Effector memory CD8-positive, alpha-beta T cell (primary cell): Measurements from ENCODE around the gene LAPTM5.

Source experiments
- ATAC-seq: fragments of 150-1000 bp; cut with Tn5 transposase; replicated peaks from 2 replicates; pipeline ENCODE4 v1.10.0; 2021; ENCODE audit warnings: mild to moderate bottlenecking, moderate library complexity
- DNase-seq, 3 experiments: peaks; one replicate each; pipeline ENCODE4 v3.0.0; 2021
- H3K27ac Mint-ChIP-seq, 2 donors: one replicate each; pipeline ENCODE4 v1.8.0; 2022; ENCODE audit warnings: mild to moderate bottlenecking in 2 of 2, mixed read lengths in 2 of 2, moderate library complexity in 2 of 2
- H3K27me3 Mint-ChIP-seq, 2 donors: one replicate each; pipeline ENCODE4 v1.8.0; 2022; ENCODE audit warnings: mixed read lengths in 2 of 2
- H3K36me3 Mint-ChIP-seq: one replicate; pipeline ENCODE4 v1.8.0; 2022; ENCODE audit warnings: mild to moderate bottlenecking, moderate library complexity, mixed read lengths; ENCODE audit not compliant: insufficient read depth
- H3K4me1 Mint-ChIP-seq, 2 donors: one replicate each; pipeline ENCODE4 v1.8.0; 2022; ENCODE audit warnings: low read depth in 2 of 2, mixed read lengths in 2 of 2
- H3K4me3 Mint-ChIP-seq, 2 donors: one replicate each; pipeline ENCODE4 v1.8.0; 2022; ENCODE audit warnings: mild to moderate bottlenecking in 2 of 2, mixed read lengths in 2 of 2, moderate library complexity in 2 of 2
- H3K9me3 Mint-ChIP-seq, 2 donors: one replicate each; pipeline ENCODE4 v1.8.0; 2022; ENCODE audit warnings: mixed read lengths in 2 of 2

Gene LAPTM5

DNA sequence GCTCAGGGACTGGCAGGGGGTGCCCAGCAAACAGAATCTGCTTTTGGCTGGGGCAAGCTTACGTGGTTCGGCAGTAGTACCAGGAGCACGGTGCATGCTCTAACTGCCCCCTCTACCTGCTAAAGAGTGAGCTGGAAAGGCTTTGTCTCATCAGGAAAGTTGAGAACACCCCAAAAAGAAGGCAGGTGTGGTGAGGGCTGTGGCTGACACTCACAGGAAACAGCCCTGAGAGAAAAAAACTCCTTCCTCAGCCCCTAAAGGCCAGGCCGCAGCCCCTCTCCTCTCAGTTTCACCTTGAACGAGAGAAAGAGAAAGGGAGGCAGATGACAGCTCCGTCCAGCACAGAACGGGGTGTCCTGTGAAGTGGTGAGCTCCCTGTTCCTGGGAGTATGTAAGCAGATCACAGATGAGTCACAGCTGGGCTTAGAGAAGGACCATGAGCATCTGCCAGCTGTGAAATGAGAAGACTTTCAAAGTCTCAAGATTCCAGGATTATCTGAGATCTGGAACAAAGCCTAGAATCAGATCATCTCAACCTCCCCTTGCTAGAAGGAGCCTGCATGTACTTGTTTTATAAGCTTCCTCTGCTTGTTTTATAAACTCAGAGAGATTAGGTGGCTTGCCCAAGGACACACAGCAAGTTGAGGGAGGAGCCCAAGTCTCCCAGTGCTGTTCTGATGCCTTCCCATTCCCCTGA is 13.4 kb downstream of the LAPTM5 start:
- peak; percentile 54 for ATAC-seq
- Mint-ChIP-seq H3K4me1 (peaks cover 90 to 93% of the 10 kb centered on the region in 2 donors), H3K27ac (peak overlapping the region; percentile 99), H3K27me3 (no peaks in the 10 kb centered on the region), H3K9me3 (no peaks in the 10 kb centered on the region), H3K36me3 (peaks cover 93% of the 10 kb centered on the region), H3K4me3 (peak overlapping the region; percentile 99)
- DNase-seq = peak in 2 of 3 experiments; percentile 41 to 46

DNA sequence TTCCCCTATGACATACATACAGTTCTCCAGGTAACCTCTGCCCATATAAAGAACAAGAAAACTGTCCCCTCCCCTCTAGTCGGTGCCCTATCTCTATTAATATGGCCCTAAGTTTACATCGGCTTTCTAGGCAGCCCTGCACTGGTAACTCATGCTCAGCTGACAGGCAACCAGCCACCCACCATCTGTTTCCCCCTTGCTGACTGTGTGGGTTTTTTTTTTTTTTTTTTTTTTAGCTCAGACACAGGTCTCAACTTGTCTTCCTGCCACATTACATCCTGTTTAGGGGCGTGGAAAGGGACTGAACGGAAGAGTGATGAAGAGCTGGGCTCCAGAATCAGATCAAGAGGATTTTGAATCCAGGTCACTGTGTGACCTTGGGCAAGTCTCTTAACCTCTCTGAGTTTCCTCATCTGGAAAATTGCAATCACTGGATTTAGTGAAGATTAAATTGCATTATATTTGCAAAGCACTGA is 14.0 kb downstream of the LAPTM5 start:
- H3K36me3 Mint-ChIP-seq = peaks cover 93% of the 10 kb centered on the region

DNA sequence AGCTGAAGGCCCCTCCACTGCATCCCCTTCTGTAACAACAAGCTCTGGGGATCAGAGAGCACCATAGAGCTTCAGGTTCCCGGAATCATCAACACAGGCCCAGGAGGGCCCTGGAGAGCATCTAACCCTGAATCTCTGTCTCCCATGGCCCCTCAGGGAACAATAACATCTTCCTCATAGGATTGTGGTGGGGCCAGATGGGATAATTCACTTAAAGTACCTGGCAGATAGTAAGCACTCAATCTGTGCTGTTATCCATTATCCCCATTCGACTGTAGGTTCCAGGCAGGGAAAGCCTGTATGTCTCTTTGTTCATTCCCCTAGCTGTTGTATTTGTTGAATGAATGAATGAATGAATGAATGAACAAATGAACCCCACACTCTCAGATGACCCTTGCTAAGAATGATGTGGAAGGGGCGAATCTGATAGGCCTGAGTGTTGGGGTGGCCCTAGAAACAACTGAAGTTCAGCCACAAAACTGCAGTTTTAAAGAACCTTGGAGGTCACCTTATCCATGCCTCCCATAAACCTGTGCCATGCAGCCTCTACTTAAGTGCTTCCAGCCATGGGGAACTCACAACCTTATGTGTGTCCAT is 14.5 kb downstream of the LAPTM5 start:
- H3K36me3 Mint-ChIP-seq = peaks cover 93% of the 10 kb centered on the region
- no peaks in the 10 kb centered on the region for H3K9me3 Mint-ChIP-seq
- ATAC-seq = no peak

More for the DNA sequence above, 14.0 kb downstream of the LAPTM5 start:
- no peaks in the 10 kb centered on the region for H3K27me3 Mint-ChIP-seq
- peak; percentile 85 for ATAC-seq
- H3K4me3 Mint-ChIP-seq = peak overlapping the region; percentile 99
- peak; percentile 64 to 71 (median 68) for DNase-seq
- H3K27ac Mint-ChIP-seq = peak overlapping the region; percentile 99
- peaks cover 87 to 90% of the 10 kb centered on the region in 2 donors for H3K4me1 Mint-ChIP-seq
- no peaks in the 10 kb centered on the region for H3K9me3 Mint-ChIP-seq

DNA sequence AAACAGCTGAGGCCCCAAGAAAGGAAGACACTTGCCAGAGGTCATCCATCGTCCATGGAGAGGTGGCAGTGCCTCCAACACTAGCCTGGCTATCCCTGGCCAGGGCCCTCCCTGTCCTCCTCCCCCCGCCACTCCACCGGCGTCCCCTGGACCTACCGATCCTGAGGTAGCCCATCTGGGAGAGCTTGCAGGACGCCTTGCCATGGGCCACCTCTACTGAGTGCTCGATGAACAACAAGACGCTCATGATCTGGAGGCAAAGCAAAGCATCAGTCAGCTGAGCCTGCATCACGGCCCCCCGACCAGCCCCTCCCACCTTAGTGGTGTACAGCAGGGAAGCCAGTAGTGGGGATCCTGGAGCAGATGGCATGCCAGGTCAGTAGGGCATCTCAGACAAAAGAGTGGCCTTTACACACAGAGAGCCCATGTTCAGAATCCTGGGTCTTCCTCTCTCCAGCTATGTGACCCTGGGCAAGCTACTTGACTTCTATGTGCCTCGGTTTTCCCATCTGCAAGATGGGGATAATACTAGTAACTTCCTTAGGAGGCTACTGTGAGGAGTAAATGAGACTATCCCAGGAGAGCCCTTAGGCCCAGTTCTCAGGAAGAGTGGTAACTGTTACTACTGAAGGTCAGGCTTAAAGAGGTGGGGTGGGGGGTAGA is 15.1 kb downstream of the LAPTM5 start:
- H3K4me1 Mint-ChIP-seq = peaks cover 84 to 85% of the 10 kb centered on the region in 2 donors
- H3K4me3 Mint-ChIP-seq = peak overlapping the region; percentile 99
- H3K9me3 Mint-ChIP-seq = no peaks in the 10 kb centered on the region
- DNase-seq (no peak), ATAC-seq (no peak)
- no peaks in the 10 kb centered on the region for H3K27me3 Mint-ChIP-seq
- peaks cover 93% of the 10 kb centered on the region for H3K36me3 Mint-ChIP-seq
- H3K27ac Mint-ChIP-seq = peak overlapping the region; percentile 99

More for the DNA sequence above, 14.5 kb downstream of the LAPTM5 start:
- DNase-seq = no peak
- peak overlapping the region; percentile 99 for H3K27ac Mint-ChIP-seq
- H3K27me3 Mint-ChIP-seq = no peaks in the 10 kb centered on the region
- peaks cover 86 to 90% of the 10 kb centered on the region in 2 donors for H3K4me1 Mint-ChIP-seq
- peak overlapping the region; percentile 99 for H3K4me3 Mint-ChIP-seq

DNA sequence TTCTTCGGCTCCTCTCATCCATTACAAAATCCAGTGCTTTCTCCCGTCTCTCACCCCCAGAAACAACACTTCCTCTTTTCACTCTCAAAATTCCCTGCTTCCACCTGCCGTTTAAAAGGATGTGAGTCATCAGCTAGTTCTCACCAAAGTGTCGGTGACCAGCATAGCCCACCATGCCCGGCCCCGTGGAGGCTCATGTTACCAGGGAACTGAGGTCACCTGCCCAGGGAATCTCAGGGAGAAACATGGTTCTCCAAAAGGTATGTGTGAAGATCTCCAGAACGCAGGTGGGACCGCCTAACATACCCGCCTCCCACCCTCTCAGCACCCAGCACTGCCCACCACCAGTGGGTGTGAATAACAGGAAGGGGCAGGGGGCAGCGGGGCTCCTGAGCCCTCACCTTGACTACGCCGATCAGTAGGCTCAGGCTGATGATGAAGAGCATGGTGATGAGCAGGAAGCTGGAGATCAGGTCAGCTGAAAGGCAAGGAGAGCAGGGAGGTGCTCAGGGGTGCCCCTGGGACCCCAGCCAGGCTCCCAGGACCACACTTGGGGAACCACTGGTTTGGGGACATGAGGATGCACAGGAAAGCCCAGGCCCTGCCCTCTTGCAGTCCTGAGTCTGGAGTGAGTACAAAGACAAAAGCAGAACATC is 16.2 kb downstream of the LAPTM5 start:
- Mint-ChIP-seq H3K9me3 (no peaks in the 10 kb centered on the region), H3K4me1 (peaks cover 74 to 78% of the 10 kb centered on the region in 2 donors), H3K4me3 (peak overlapping the region; percentile 69 to 71), H3K36me3 (peaks cover 93% of the 10 kb centered on the region), H3K27me3 (no peaks in the 10 kb centered on the region), H3K27ac (peak overlapping the region; percentile 99)
- no peak for ATAC-seq
- DNase-seq = no peak

DNA sequence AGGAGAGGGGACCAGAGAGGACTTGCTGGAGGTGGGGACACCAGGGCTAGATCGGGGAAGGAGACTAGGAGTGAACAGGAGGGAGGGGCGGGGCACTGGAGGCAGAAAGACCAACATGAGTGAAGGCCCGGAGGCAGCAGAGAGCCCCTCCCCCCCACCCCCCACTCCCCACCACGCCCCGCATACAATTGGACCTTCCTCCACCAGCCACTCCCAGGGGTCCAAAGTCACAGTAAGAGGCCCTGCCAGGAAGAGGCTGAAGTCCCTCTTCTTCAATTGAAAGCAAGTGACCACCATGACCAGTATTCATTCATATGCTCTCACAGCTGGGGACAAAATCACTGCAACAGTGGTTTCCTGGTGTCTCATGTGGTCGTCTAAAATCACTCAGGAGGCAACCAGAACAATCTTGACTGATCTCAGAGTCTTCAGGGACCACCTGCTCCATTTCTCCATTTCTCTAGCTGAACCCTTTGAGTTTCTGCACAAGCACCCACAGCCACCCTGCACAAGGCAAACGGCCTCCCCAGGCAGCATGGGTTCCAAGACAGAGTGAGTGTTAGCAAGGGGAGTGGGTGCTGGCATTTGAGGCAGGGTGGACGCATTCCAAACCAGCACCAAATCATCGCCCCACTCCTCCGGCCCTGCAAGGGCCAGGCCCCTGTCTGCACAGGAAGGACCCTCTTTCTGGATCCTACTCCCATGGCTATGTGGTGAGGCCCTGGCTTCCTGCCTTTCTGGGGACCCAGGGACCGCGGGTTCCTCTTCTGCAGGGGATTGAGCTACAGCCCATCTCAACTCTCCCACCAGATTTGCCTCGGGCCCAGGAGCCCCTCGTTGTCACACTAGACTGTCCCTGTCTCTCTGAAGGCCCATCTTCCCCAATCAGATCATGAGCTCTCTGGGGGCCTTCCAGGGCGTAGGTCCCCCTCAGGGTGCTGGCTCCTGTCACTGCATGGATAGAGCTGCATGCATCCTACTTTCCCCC is 17.0 kb downstream of the LAPTM5 start:
- peak overlapping the region; percentile 99 for H3K27ac Mint-ChIP-seq
- H3K9me3 Mint-ChIP-seq = no peaks in the 10 kb centered on the region
- H3K4me3 Mint-ChIP-seq = peak overlapping the region; percentile 69 to 71
- peaks cover 94% of the 10 kb centered on the region for H3K36me3 Mint-ChIP-seq
- ATAC-seq (no peak), DNase-seq (no peak)
- peaks cover 70 to 74% of the 10 kb centered on the region in 2 donors for H3K4me1 Mint-ChIP-seq
- no peaks in the 10 kb centered on the region for H3K27me3 Mint-ChIP-seq

DNA sequence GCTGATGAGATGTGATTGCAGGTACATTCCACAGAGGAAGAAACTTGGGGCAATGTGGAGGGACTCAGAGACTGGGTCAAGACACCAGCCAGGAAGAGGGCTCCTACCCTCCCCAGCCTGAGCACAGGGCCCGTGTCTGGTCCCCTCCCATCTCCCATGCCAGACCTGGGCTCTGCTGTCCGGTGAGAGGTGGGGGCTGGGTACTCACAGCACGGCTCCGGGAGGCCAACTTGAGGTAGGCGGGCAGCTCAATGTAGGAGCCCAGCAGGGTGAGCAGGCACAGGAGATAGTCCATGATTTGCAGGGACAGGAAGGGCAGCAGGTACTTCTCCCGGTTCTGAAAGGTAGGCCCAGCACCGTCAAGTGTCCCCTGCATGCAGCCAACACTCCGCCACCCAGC is 18.0 kb downstream of the LAPTM5 start:
- Mint-ChIP-seq H3K36me3 (peaks cover 95% of the 10 kb centered on the region), H3K4me3 (no peak overlapping the region), H3K9me3 (no peaks in the 10 kb centered on the region), H3K4me1 (peaks cover 64 to 70% of the 10 kb centered on the region in 2 donors), H3K27ac (peak overlapping the region in 1 of 2 donors; percentile 99), H3K27me3 (no peaks in the 10 kb centered on the region)
- ATAC-seq = no peak
- DNase-seq = no peak

DNA sequence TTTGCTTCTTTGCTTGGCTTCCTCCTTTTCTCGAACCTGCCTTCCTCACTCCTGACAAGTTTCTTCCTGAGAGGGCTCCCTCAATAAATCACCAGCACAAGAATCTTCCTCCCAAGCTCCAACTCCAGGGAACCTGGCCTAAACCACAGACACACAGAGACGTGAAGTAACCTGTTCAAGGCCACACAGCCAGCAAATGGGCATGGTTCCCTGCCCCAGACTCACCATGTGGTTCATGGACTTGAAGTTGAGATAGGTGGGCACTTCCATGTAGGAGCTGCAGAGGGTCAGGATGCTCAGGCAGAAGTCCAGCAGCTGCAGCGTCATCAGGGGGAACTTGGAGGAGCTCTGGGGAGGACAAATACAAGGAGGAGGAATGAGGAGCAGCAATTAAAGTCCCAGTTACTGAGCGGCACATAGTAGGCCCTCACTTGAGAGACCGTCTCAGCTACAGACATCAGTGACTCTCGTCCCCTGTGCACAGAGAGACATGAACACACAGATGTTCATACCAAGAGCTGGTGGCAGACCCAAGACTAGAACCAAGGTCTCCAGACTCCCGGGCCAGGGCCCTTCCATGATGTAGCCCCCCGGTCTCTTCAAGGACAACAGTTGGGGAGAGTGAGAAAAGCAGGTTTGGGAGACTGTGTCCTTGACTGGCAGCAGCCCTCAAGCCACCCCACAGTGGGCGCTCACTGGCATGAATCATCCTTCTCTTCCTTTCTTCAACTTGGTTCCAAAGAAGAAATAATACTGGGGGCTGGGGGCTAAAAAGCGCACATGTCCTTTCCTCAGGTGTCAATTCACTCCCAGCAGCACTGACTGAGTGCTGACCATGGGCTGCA is 18.6 kb downstream of the LAPTM5 start:
- DNase-seq = no peak
- H3K4me1 Mint-ChIP-seq = peaks cover 59 to 64% of the 10 kb centered on the region in 2 donors
- ATAC-seq = no peak
- H3K27ac Mint-ChIP-seq = peak overlapping the region; percentile 88 to 99
- peak overlapping the region in 1 of 2 donors; percentile 24 for H3K4me3 Mint-ChIP-seq
- H3K36me3 Mint-ChIP-seq = peaks cover 98% of the 10 kb centered on the region
- no peaks in the 10 kb centered on the region for H3K27me3 Mint-ChIP-seq
- no peaks in the 10 kb centered on the region for H3K9me3 Mint-ChIP-seq

DNA sequence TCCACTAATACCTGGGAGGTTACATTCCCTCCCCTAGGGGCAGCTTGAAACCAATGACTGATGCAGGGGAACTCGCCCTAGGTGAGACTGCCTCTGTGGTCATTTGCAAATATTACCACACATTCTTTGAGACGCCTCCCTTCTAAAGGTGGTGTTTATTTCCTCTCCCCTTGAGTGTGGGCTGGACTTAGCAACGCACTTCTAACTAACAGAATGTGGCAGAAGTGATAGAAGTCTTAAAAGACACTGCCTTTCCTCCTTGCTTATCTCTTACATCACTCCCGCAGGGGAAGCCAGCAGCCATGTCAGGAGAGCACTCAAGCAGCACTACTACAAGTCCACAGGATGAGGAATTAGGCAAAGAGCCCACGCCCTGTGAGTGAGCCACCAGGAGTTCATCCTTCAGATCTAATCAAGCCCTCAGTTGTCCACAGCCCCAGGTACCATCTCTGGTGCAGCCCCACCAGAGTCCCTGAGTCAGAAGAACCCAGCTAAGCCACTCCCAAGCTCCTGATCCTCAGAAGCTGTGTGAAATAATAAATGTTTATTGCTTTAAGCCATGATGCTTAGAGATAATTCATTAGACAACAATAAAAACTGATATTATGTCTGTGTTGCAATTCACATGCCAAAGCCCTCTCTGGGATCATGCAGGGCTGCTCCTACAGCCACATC is 19.4 kb downstream of the LAPTM5 start:
- no peak for DNase-seq
- H3K27me3 Mint-ChIP-seq = no peaks in the 10 kb centered on the region
- peak overlapping the region; percentile 88 to 99 for H3K27ac Mint-ChIP-seq
- H3K9me3 Mint-ChIP-seq = no peaks in the 10 kb centered on the region
- H3K36me3 Mint-ChIP-seq = peaks cover 98% of the 10 kb centered on the region
- H3K4me3 Mint-ChIP-seq = peak overlapping the region; percentile 27 to 33
- ATAC-seq = peak; percentile 60
- H3K4me1 Mint-ChIP-seq = peaks cover 51 to 57% of the 10 kb centered on the region in 2 donors

DNA sequence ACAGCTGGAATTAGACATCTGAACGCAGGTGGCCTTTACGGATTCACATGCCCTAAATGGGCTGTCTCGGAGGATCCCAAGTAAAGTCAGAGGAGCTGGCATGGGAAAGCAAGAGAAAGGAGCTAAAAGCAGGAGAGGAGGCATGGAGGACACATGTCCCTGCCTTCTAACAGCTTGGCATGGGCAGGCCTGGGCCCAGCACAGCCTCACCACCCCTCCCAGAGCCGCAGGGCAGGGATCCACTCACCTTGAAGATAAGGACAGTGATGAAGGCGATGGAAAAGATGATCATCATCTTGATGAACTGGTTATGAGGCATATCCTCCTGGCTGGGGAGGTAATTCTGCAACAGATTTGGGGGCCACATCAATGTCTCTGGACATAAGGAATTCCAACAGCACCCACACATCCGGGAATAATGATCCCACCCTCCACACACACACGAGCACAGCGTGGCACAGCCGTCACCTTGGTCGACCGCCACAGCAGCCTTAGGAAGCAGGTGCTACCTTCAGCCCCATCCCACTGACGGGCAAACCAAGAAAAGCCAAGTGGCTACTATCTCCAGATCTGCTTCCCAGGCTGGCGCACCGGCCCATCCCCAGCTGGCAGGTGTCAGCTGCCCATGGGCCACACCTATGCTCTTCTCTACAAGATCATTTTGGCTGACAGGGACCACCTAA is 20.1 kb downstream of the LAPTM5 start:
- Mint-ChIP-seq H3K27ac (peak overlapping the region; percentile 88 to 99), H3K36me3 (peaks cover 99% of the 10 kb centered on the region), H3K27me3 (no peaks in the 10 kb centered on the region), H3K4me3 (peak overlapping the region; percentile 29 to 35), H3K4me1 (peaks cover 44 to 50% of the 10 kb centered on the region in 2 donors), H3K9me3 (no peaks in the 10 kb centered on the region)
- ATAC-seq = no peak
- DNase-seq = no peak
